Activated CD8-positive, alpha-beta T cell treated with anti-CD3 and anti-CD28 coated beads, Interleukin-2, amount 10 ng/mL, durations not matched to agents 7 days and 5 days (primary cell): Measurements from ENCODE around the gene NHSL1. TPM values are rescaled to one million over a fixed set of nuclear protein-coding genes. Genes with fewer than 3 reads are reported as not detected.

Experiments
- ATAC-seq: fragments of 150-1000 bp; cut with Tn5 transposase; one replicate; pipeline ENCODE4 v1.10.0; 2021; ENCODE audit warnings: moderate library complexity
- CTCF ChIA-PET: fragments of 350-600 bp; sonication (Branson Sonifier 250); formaldehyde crosslinking; loops from one replicate; lab custom pipeline; 2021; ENCODE audit warnings: antibody characterized with exemption; lab: Charles Lee
- POLR2A ChIA-PET: fragments of 350-600 bp; sonication (Branson Sonifier 250); formaldehyde crosslinking; loops from one replicate; lab custom pipeline; 2021; ENCODE audit warnings: antibody characterized with exemption; lab: Charles Lee
- DNase-seq: peaks from one replicate; pipeline ENCODE4 v3.0.0-alpha.2; 2020
- H3K27ac Mint-ChIP-seq: one replicate; pipeline ENCODE4 v1.8.0; 2021; ENCODE audit warnings: mild to moderate bottlenecking, mixed read lengths
- H3K27me3 Mint-ChIP-seq: one replicate; pipeline ENCODE4 v1.8.0; 2021; ENCODE audit warnings: low read depth, mixed read lengths
- H3K36me3 Mint-ChIP-seq: one replicate; pipeline ENCODE4 v1.8.0; 2021; ENCODE audit warnings: low read depth, mixed read lengths
- H3K4me1 Mint-ChIP-seq: one replicate; pipeline ENCODE4 v1.8.0; 2021; ENCODE audit warnings: low read depth, mixed read lengths
- H3K4me3 Mint-ChIP-seq: one replicate; pipeline ENCODE4 v1.8.0; 2021; ENCODE audit warnings: mild to moderate bottlenecking, mixed read lengths
- H3K9me3 Mint-ChIP-seq: one replicate; pipeline ENCODE4 v1.8.0; 2022; ENCODE audit warnings: mixed read lengths; ENCODE audit not compliant: insufficient read depth
- total RNA-seq, 2 experiments: library from RNA; stranded (reverse); gene quantifications; one replicate each; pipeline ENCODE4 v1.2.3, GENCODE V29; 2021

The NHSL1 gene
- total RNA-seq, 2 experiments from 2014 or later: 0.13 to 0.34 TPM

DNA sequence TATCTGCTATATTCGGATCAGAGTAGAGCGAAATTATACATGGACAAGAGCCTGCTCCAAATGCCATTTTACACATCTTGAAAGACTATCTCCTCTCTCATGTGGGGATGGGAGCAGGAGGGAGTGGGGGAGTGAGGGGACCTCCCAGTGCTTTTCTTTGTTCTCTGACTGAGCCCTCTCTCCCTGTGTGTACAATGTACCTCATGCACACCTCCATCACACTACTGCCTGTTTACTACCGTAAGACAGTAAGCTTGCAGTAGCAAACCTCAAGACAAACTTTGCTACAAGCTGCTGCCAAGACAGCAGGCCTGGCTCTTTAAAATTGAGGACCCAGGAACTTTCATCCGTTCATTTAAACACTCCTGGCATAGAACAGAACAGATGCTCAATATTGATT lies 7.2 kb downstream of the NHSL1 start:
- no peaks in the 10 kb centered on the region for H3K4me1 Mint-ChIP-seq
- H3K9me3 Mint-ChIP-seq: no peaks in the 10 kb centered on the region
- H3K36me3 Mint-ChIP-seq: no peaks in the 10 kb centered on the region
- no peak overlapping the region for H3K4me3 Mint-ChIP-seq
- CTCF ChIA-PET: interaction anchor here (1.1 to 1.2 kb wide), 3 partner anchors 13 to 62 kb away, joined by 3 to 4 read pairs (median 3); no protein-coding TSS in a partner anchor
- DNase-seq: no peak
- POLR2A ChIA-PET: no interaction called here
- peaks cover 27% of the 10 kb centered on the region for H3K27me3 Mint-ChIP-seq
- H3K27ac Mint-ChIP-seq: no peak overlapping the region
- ATAC-seq: no peak

DNA sequence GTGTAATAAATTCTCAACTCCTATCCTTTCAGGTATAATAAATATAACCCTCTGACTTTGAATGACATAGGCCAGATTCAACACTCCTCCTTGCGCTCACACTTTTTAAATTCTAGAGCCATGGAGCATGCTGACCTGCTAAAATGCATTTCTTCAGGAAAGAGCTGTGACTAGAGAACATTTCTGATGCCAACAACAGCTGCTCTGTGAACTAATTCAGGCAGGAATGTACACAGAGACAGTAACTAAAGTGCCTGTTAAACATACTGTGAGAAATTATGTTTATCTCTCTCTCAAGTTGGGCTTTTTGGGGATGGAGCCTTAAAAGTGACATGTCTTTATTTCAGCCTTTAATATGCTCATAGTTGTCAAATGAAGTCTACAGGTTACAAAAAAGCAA lies 8.3 kb downstream of the NHSL1 start:
- H3K36me3 Mint-ChIP-seq: no peaks in the 10 kb centered on the region
- ChIA-PET CTCF (interaction anchor here (1.1 to 1.2 kb wide), 3 partner anchors 12 to 61 kb away, joined by 3 to 4 read pairs (median 3); no protein-coding TSS in a partner anchor), POLR2A (no interaction called here)
- H3K27ac Mint-ChIP-seq: no peak overlapping the region
- H3K9me3 Mint-ChIP-seq: no peaks in the 10 kb centered on the region
- no peak overlapping the region for H3K4me3 Mint-ChIP-seq
- ATAC-seq (no peak), DNase-seq (no peak)
- H3K4me1 Mint-ChIP-seq: peaks cover 6% of the 10 kb centered on the region
- peaks cover 25% of the 10 kb centered on the region for H3K27me3 Mint-ChIP-seq

DNA sequence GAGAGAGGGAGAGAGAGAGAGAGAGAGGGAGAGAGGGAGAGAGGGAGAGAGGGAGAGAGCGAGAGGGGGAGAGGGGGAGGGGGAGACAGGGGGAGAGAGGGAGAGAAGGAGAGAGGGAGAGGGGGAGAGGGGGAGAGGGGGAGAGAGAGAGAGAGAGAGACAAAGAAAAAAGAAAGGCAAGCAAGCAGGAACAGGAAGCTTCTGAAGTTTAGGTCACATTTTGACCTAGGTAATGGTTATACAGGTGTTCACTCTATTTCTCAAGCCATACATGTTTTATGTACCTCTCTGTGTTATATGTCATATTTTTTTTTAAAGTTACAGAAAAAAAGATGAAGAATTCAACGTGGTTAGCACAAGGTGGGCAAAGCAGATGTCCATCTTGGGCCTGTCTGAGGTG lies 9.4 kb downstream of the NHSL1 start:
- ChIA-PET POLR2A (no interaction called here), CTCF (no interaction called here)
- no peaks in the 10 kb centered on the region for H3K9me3 Mint-ChIP-seq
- H3K27me3 Mint-ChIP-seq: peaks cover 26% of the 10 kb centered on the region
- no peak overlapping the region for H3K27ac Mint-ChIP-seq
- H3K4me1 Mint-ChIP-seq: peaks cover 6% of the 10 kb centered on the region
- H3K4me3 Mint-ChIP-seq: no peak overlapping the region
- DNase-seq (no peak), ATAC-seq (no peak)
- no peaks in the 10 kb centered on the region for H3K36me3 Mint-ChIP-seq

DNA sequence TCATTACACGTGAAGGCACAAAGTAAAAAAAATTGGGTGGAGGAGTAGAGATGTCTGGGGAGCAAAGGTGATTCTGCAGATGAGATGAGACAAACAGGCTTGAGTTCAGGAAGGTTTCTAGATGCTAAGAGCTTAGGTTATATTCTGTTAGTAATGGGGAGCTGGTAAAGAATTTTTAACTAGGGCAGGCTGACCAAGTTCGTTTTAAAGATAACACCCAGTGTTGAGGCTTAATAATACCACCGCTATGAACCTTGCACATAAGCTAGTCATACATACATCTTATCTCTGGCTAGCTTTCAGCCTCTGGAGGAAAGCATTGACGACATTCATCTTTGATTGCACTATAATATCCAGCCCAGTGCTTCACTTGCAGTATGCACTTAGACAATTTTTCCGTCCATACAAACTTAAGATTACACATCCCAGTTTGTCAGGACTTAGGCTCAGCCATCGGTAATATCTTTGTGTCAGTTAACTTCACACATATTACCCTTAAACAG lies 12.1 kb downstream of the NHSL1 start:
- H3K27ac Mint-ChIP-seq: no peak overlapping the region
- DNase-seq: no peak
- H3K36me3 Mint-ChIP-seq: no peaks in the 10 kb centered on the region
- no peak overlapping the region for H3K4me3 Mint-ChIP-seq
- H3K27me3 Mint-ChIP-seq: peaks cover 17% of the 10 kb centered on the region
- ATAC-seq: no peak
- ChIA-PET CTCF (no interaction called here), POLR2A (interaction anchor here (0.6 kb wide), 1 partner anchor 11 kb away, joined by 5 read pairs; no protein-coding TSS in a partner anchor)
- H3K4me1 Mint-ChIP-seq: peaks cover 6% of the 10 kb centered on the region
- no peaks in the 10 kb centered on the region for H3K9me3 Mint-ChIP-seq

DNA sequence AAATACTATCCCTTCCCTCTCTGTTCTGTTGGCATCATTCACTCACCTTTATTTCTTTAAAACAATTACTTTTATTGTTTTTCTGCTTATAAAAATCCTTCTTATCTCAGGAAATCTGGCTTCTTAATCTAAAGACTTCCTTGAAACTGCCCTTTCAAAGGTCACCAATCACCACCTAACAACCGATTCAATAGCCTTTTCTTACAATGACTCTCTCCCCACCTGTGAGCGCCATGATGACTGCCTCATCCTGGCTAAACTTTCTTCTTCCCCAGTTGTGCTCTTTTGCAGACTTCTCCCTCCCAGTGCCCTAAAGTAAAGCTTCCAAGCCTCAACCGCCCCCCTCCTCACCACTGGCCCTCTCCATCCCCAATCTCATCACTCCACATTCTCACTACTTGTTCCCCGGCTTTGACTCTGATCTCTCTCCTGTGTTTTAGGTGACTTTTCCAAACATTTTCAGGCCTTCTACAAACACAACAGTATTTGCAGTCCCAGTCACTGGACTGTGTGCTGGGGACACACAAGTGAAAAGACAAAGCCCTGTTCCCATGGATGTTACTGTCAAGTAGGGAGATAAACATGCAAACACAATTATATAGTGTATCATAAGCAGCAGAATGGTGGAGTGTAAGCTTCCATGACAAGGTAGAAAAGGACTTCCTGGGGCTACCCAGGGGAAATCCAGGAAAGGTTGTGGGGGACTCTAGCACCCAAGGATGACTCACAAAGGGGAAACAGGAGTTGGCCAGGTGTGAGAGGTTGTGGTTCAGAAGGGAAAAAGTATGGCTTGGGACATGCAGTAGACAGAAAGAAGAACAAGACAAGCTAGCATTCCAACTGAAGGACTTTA lies 12.8 kb downstream of the NHSL1 start:
- no peak for ATAC-seq
- H3K4me1 Mint-ChIP-seq: peaks cover 6% of the 10 kb centered on the region
- H3K9me3 Mint-ChIP-seq: no peaks in the 10 kb centered on the region
- H3K27me3 Mint-ChIP-seq: peaks cover 12% of the 10 kb centered on the region
- DNase-seq: no peak
- CTCF ChIA-PET: no interaction called here
- H3K27ac Mint-ChIP-seq: no peak overlapping the region
- H3K4me3 Mint-ChIP-seq: no peak overlapping the region
- POLR2A ChIA-PET: interaction anchor here (0.6 kb wide), 1 partner anchor 10 kb away, joined by 5 read pairs; no protein-coding TSS in a partner anchor
- H3K36me3 Mint-ChIP-seq: no peaks in the 10 kb centered on the region

DNA sequence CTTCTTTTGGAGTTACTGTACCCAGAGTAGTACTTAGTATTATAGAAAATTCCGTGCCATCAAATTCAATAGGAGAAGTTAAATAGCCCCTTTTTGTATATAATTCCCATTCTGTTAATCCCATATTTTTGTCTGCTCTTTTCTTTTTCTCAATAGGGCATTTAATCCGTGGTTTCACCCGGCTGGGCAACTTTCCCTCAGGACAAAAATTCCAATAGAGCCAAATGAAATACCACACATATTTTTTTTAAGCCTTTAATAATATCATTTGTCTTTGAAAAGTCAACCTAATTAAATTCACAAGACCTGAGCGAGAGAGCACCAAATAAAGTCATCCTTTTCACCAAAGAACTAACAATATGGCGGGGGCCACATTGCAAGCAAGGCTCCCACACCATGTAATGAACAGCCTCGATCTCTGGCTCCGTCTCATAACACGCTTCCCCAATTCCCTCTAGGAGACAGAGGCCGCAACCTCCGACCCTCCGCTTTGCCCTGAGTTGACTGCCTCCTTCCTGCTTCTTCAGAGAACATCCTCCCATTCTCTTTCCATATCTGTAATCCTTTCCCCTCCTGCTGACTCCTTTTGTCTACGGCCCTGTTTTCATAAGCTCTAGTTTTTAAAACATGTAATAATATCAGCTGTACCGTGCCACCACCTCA lies 13.6 kb downstream of the NHSL1 start:
- H3K36me3 Mint-ChIP-seq: no peaks in the 10 kb centered on the region
- ChIA-PET POLR2A (no interaction called here), CTCF (no interaction called here)
- peaks cover 10% of the 10 kb centered on the region for H3K27me3 Mint-ChIP-seq
- DNase-seq (no peak), ATAC-seq (no peak)
- H3K9me3 Mint-ChIP-seq: no peaks in the 10 kb centered on the region
- H3K4me3 Mint-ChIP-seq: no peak overlapping the region
- no peak overlapping the region for H3K27ac Mint-ChIP-seq
- peaks cover 6% of the 10 kb centered on the region for H3K4me1 Mint-ChIP-seq

DNA sequence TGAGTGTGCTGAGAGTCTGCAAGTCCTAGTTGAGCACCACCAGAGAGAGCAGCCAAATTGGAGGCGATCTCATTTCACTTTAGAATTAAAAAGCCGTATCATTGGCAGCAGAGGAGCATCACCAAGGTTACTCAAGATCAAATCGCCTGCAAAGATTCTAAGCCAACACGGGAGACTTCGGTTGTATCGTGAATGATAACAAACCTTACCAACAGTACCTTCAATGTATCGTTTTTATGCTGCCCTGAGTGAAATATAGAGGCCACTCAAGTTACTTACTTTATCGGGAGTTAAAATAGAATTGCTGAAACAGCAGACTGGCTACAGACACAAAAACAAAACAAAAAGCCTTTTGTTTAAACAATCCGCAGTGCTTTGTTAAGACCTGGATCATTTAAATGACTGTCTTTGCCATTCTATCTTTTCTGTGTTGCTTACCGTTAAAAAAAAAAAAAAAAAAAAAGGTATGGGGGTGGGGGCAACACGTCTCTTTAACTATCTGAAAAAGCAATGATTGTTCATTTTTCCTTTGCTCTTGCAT lies 14.2 kb downstream of the NHSL1 start:
- H3K27ac Mint-ChIP-seq: no peak overlapping the region
- peaks cover 10% of the 10 kb centered on the region for H3K27me3 Mint-ChIP-seq
- H3K9me3 Mint-ChIP-seq: no peaks in the 10 kb centered on the region
- ChIA-PET POLR2A (no interaction called here), CTCF (no interaction called here)
- no peaks in the 10 kb centered on the region for H3K36me3 Mint-ChIP-seq
- DNase-seq (no peak), ATAC-seq (no peak)
- peaks cover 6% of the 10 kb centered on the region for H3K4me1 Mint-ChIP-seq
- H3K4me3 Mint-ChIP-seq: no peak overlapping the region

DNA sequence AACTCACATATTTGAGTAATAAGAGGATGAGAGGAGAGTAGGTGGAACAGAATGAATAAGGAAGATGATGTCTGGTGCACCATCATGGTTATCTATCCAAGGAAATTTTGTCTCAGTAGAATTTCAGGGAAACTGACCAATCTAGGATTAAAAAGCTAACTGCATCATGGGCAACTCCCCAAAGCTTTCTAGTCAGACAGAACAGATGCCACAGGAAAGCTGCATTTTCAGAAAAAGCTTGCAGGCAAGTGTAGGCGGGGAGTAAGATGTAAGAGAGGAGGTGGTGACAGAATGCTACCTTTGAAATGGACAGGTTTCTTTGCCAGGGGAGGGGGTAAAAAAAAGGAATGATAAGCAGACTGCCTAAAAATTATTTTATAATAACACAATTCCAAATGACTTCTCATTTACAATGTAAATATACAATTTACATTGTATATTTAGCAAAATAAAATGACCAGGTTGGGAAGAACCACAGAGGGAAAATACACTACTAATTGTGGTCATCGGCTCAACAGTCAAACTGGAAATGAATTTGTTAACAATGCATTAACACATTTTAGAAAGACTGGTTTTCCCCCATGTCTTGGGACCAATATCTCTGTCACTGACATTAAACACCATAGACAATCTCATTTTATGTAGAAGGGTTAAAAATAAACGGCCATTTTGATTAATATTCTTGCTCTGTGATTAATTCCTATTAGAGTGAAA lies 15.1 kb downstream of the NHSL1 start:
- POLR2A ChIA-PET: no interaction called here
- H3K27ac Mint-ChIP-seq: no peak overlapping the region
- no peak for ATAC-seq

DNA sequence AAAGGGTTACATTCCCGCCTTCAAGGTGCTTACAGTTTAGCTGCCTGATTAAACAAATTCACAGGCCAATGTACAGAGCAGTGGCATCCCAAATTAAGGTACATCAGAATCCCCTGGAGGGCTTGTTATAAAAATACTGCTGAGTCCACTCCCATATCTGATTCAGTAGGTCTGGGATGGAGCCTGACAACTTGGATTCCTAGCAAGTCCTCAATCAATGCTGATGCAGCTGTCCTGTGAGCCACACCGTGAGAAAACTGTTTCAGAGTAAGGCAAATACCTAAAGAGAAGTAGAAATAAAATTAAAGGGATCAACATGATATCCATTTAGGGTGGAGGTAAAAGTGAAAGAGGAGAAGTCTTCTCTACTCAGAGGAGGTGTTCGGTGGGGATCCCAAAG lies 16.5 kb downstream of the NHSL1 start:
- DNase-seq (no peak), ATAC-seq (no peak)
- H3K36me3 Mint-ChIP-seq: no peaks in the 10 kb centered on the region
- ChIA-PET CTCF (no interaction called here), POLR2A (no interaction called here)
- H3K4me1 Mint-ChIP-seq: peaks cover 6% of the 10 kb centered on the region
- H3K27ac Mint-ChIP-seq: no peak overlapping the region
- no peak overlapping the region for H3K4me3 Mint-ChIP-seq
- H3K27me3 Mint-ChIP-seq: peaks cover 9% of the 10 kb centered on the region
- no peaks in the 10 kb centered on the region for H3K9me3 Mint-ChIP-seq

More for the DNA sequence above, 15.1 kb downstream of the NHSL1 start:
- Mint-ChIP-seq H3K4me3 (no peak overlapping the region), H3K27me3 (peaks cover 11% of the 10 kb centered on the region), H3K4me1 (peaks cover 6% of the 10 kb centered on the region), H3K36me3 (no peaks in the 10 kb centered on the region), H3K9me3 (no peaks in the 10 kb centered on the region)
- CTCF ChIA-PET: no interaction called here
- no peak for DNase-seq

DNA sequence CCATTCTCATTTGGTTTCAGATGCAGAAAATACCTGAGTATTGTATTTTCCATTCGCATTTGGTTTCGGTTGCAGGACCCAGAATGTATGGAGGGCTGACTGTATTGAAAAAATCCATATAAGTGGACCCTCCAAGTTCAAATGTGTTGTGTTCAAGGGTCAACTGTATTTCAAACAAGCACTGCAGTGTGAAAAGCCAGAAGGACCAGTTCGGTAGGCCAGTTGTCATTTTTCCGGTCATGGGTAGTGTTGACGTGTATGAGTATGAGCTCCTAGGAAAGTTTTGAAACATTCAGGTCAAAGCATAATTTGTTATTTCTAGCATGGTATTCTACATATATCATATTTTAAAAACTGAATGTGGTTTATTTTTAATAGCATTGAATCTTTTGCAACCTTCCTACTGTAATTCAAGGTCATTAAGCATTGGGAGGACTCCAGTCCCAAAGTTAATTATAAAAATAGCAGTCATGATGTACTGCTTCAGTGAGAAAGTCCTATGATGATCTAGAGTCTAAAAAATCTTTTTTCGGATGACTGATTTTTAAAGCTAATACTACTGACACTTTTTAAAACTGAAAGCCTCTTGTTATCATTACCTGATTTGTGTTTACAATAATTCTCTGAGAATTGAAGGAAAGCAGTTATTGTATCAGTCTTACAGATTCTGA lies 18.9 kb downstream of the NHSL1 start:
- DNase-seq: no peak
- no peak for ATAC-seq
- H3K27me3 Mint-ChIP-seq: peaks cover 7% of the 10 kb centered on the region
- ChIA-PET POLR2A (no interaction called here), CTCF (no interaction called here)
- H3K27ac Mint-ChIP-seq: no peak overlapping the region
- H3K9me3 Mint-ChIP-seq: no peaks in the 10 kb centered on the region
- no peaks in the 10 kb centered on the region for H3K4me1 Mint-ChIP-seq
- H3K4me3 Mint-ChIP-seq: no peak overlapping the region
- H3K36me3 Mint-ChIP-seq: no peaks in the 10 kb centered on the region

DNA sequence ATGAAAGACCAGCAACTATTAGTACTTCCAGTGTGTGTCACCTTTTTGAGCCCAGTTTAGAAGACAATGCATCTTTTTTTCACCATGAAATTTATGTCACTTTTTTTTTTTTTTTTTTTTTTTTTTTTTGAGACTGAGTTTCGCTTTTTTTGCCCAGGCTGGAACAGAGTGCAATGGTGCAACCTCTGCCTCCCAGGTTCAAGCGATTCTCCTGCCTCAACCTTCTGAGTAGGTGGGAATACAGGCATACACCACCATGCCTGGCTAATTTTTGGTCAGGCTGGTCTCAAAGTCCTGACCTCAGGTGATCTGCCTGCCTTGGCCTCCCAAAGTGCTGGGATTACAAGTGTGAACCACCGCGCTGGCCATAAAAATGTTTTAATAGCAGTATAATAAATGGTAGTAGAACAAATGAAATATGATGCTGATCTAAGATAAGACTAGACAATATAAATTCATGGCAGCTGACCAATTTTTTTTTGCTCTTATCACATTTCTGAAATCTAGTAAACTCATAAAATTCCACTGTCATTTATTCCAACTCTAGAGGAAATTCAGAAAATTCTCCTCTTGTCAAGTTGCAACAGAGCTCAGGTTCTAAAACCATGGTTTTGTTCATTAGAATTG lies 21.3 kb downstream of the NHSL1 start:
- H3K27ac Mint-ChIP-seq: no peak overlapping the region
- no peaks in the 10 kb centered on the region for H3K4me1 Mint-ChIP-seq
- no peaks in the 10 kb centered on the region for H3K36me3 Mint-ChIP-seq
- H3K4me3 Mint-ChIP-seq: no peak overlapping the region
- ChIA-PET CTCF (interaction anchor here (0.9 to 1.2 kb wide), 2 partner anchors 13 to 32 kb away, joined by 3 read pairs; no protein-coding TSS in a partner anchor), POLR2A (no interaction called here)
- H3K9me3 Mint-ChIP-seq: no peaks in the 10 kb centered on the region
- DNase-seq: no peak
- peaks cover 1% of the 10 kb centered on the region for H3K27me3 Mint-ChIP-seq
- ATAC-seq: no peak
